ENCODE measurements around the gene FOXN3.

FOXN3 gene

DNA sequence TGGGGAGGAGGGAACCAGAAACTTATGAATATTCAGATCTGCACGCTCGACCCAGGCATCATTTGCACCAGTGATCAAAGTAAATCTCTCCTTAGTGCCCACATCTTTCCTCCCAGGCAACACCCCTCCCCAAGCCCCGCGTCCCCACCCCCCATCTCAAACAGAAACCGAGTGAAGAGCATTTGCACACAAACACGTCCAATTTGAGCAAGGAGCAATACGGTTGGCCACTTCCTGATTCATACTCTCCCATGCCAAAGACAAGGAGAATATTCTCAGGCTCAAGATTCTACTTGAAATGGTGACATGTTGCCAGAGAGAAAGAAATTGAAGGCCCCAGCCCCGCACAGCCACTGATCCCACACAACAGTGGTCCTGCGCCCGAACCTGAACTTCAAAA is 7.1 kb downstream of the FOXN3 start:
- in situ Hi-C loops (cut with MboI; ENCODE audit: low sequenced_read_pairs), result no loop called here

DNA sequence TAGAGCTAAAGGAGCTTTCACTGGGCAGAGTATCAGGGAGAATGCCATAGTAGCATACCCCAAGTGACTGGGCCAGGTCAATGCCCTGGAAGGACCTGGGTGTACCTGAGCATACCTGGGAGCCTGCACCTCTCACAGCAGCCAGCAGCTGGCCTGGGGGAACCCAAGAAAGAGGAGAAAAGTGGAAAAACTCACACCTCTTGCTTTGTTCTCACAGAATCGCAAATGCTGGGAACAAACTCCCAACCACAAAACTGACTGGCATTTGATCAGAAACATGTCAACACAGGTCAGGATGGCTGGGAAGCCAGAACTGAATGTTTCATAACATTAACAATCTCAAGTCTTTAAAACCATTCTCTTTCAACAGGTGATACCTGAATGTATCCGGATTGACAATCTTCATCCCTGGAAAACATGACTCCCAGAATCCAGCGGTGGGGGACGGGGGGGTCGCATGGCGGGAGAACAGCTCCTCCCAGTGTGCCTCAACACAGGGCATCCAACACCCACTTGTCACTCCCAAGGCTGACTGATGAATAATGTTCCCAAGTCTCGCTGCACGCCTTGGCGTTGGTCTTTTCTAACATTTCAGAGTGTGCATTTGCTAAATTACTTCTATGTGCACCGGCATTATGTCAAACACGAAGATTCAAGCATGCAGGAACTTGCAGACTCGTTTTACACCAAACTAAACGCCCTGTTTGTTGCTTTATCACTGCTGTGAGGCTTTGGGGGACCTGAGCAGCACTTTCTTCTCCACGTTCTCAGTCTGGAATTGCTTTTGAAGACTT is 7.9 kb downstream of the FOXN3 start:
- in situ Hi-C loops (cut with MboI; ENCODE audit: low sequenced_read_pairs), result no loop called here

DNA sequence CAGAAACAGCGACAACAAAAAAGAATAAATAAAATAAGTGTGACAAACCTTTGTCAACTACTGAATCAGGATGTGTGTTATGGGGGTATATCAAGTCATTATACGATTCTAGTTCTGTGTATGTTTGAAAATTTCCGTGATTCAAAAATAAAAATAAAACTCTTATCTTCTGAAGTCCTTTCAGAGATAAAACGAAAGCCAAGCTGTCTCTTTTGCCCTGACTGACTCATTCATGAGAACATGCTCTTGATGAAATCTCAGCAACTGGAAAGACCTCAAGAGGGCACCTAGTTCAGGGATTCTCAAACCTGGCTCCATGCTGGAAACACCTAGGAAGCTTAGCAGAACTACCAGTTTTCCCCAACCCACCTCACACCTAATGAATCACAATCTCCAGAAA is 9.2 kb downstream of the FOXN3 start:
- in situ Hi-C loops (cut with MboI; ENCODE audit: low sequenced_read_pairs), result no loop called here

DNA sequence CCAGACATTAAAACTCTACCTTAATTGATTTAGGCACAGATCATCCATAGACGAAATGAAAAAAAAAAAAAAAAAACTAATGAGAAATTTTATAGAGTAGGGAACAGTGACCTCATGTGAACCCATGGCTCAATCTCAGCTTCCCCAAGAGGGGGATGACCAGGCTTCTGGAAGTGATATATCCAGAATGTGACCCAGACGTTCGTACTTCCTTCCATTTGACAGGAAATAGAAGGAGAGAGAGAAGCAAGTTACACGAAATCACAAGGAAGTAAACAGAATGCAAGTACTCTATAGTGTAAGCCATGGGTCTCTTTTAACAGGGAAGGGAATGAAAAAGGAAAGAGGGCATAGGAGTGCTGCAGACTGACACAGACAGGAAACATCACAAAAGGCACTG is 10.1 kb downstream of the FOXN3 start:
- in situ Hi-C loops (cut with MboI; ENCODE audit: low sequenced_read_pairs), result no loop called here

DNA sequence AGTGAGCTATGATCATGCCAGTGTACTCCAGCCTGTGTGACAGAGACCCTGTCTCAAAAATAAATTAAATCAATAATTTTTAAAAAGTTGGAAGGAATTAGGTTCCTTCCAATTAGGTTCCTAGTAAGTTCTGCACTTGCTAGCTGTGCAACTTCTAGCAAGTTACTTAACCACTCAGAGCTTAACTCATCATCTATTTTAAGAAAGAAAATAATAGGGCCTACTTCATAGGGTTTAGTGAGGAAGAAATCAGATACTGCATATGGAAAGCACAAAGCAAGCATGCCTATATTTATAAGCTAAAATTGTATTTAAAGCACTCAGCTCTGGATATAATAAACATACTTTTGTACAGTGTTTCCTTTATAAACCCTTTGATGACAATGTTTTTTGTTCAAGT is 10.7 kb downstream of the FOXN3 start:
- in situ Hi-C loops (cut with MboI; ENCODE audit: low sequenced_read_pairs), result no loop called here

DNA sequence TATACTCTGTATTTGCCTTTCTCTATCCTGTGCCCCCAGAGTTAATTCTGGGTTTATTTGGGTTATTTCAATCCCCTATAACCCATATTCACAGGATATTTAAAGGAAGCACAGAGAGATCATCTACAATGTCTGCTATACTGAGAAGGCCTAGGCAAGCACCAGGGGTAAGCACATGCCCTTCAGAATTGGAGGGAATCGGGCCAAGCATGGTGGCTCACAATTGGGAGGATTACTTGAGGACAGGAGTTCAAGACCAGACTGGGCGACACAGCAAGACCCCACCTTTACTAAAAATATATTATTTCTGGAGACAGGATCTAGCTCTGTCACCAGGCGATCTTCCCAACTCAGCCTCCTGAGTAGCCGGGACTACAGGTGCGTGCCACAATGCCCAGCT is 11.3 kb downstream of the FOXN3 start:
- in situ Hi-C loops (cut with MboI; ENCODE audit: low sequenced_read_pairs), result no loop called here

DNA sequence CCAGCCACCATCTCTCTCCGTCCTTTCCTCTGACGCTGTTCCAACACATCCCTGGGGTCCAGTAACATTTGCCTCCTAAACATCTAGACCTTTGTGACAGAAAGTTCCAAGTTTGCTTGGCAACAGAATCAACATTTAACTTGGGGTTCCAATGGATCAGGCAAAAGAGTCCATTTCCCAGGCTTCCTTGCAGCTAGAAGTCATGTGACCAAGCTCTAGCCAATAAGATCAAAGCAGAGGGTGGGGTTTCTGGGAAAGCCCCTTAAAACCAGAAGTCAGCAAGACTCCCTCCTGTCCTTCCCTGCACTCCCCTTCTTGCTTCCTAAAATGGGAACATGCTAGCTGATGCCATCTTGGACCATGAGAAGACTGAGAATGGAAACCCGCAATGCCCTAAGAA is 14.7 kb downstream of the FOXN3 start:
- in situ Hi-C loops (cut with MboI; ENCODE audit: low sequenced_read_pairs), result no loop called here

DNA sequence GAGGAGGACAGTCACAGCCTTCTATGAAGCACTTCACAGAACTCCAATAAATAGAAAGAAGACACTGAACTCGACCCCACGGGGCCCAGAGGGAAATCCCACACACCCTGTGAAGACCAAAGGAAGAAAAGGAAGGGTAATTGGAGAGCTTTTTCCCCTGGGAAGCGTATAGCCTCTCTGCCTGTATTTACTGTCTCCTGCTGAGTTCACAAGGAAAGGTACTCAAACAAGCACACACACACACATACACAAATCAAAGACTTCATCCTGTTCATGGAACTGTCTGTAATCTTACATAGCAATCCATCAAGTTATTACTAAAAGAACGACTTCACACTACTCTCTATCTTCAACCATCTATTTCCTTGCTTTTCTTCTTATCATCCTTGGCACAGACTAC is 15.3 kb downstream of the FOXN3 start:
- in situ Hi-C loops (cut with MboI; ENCODE audit: low sequenced_read_pairs), result no loop called here

DNA sequence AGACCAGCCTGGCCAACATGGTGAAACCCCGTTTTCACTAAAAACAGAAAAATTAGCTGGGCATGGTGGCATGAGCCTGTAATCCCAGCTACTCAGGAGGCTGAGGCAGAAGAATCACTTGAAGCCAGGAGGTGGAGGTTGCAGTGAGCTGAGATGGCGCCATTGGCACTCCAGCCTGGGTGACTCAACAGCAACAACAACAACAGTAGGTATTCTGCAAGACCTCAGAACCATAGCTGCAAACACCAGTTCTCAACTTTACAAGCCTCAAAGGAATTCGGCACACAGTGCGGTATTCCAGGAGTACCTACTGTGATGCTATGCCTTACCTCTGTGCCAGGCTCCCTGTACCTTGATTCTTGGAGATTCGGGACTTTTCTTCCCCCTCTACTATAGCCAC is 15.8 kb downstream of the FOXN3 start:
- in situ Hi-C loops (cut with MboI; ENCODE audit: low sequenced_read_pairs), result no loop called here

DNA sequence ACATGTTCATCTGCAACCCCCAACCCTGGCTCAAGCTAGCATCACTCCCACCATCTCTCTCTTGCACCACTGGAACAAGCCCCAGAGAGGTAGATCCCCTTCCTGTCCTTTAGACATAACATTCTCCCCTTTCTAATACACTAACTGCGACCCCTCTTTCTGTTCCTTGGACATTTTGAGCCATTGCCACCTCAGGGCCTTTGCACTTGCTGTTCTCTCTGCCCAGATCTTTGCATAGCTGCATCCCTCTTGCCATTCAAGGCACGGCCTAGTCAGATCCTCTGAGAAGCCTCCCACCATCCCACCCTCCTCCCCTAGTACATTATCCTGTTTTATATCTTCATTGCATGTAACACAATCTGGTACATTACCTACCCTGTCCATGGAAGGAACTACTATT is 16.5 kb downstream of the FOXN3 start:
- in situ Hi-C loops (cut with MboI; ENCODE audit: low sequenced_read_pairs), result no loop called here

DNA sequence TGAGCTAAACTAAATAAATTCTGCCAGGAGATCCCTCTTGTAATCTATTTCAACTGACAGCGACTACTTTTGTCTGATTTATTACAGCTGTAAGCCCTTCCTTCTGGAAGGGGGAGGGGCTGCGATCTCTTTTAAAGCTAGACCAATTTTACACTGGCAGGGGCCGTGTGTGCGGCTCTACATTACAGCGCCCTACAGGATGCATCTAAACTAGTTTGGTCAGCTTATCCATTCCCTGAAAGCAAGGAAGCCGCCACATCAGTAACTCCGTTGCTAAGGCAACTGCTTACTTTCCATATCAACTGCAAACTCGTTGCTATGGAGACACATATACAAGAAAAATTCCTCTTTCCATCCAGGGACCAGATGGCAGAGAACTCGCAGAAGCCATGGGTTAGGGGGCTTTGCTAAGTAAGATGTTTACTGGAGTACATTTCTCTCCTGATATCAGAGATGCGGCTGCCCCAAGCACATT is 17.4 kb downstream of the FOXN3 start:
- in situ Hi-C loops (cut with MboI; ENCODE audit: low sequenced_read_pairs), result no loop called here

DNA sequence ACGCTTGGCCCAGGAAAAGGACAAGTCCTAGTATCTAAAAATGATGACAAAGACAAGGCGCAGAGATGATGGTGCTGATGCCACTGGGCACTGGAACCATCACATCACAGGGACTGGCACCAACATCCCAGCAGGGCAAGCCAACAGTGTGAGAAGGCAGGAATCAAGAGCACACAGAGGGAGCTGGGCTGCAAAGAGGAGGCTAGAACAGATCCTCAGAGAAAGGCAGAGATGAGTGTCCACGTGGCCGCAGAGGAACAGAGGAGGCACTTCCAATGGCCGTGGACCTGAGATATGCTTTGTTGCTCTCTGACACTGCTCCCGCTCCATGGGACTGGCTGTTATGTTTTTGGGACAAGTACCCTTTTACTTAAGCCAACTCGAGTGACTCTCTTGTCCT is 17.9 kb downstream of the FOXN3 start:
- in situ Hi-C loops (cut with MboI; ENCODE audit: low sequenced_read_pairs), result no loop called here

DNA sequence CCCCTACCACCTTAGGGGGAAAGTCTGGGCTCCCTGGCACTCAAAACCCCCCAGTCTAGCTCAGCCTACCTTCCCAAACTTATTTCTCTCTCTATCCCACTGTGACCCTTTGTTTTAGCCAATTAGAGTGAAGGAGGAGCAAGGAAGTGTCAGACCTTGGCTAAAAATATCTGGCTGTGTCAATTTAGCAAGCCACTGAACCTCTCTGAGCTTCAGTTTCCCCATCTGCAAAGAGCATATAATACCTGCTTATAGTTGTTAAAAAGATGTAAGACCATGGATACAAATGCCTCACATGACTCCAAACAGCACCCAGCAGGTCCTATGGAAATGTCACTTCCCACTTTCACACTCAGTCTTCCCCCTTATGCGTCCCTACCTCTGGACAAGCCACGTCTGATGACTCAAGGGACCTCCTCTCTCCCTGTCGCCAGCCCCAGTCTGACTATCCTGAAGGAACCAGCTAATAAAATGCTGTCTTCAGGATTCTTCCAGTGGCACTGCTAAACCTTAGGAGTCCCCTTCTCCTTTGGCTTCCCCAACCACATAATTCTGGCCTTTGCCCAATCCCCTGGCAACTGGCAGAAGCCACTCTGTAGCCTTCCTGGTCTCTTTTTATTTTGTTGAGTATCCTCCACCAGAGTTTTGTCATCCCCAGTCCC is 19.3 kb downstream of the FOXN3 start:
- in situ Hi-C loops (cut with MboI; ENCODE audit: low sequenced_read_pairs), result no loop called here

DNA sequence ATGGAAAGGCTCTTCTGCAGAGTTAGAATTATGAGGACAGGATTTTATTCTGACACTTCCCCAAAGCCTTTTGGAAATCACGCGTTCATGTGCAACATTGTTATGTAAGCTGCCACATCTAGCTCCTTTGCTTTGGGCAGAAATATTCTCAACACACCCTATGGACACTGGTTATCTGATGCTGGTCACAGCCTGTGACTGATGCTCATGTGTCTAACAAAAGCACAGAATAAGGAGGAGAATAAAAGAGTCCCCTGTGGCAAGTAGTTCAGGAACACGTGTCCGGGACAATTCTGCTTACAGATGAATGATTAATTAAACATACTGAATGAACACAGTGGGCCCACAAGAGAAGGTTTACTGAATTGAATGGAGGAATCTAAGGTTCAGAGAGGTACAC is 22.1 kb downstream of the FOXN3 start:
- in situ Hi-C loops (cut with MboI; ENCODE audit: low sequenced_read_pairs), result no loop called here

DNA sequence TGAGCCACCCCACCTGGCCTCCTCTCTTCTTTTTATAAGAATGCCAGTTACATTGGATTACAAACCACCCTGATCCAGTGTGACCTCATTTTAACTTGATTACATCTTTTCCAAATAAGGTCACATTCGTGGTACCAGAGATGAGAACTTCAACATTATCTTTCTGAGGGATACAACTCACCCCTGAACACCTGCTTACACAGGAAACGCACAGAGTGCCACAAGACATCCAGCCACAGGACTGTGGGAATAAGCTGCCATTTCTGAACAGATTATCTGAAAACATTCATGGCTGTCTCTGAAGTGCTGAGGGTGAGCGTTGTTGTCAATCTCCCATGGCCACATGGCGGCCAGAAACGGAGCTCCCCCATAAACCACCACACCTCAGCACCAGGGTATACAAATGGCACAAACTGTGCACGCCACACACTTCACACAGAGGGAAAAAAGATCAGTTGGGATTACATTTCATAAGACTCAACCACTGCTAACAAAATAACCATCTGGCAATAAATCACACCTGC is 23.7 kb downstream of the FOXN3 start:
- in situ Hi-C loops (cut with MboI; ENCODE audit: low sequenced_read_pairs), result no loop called here

DNA sequence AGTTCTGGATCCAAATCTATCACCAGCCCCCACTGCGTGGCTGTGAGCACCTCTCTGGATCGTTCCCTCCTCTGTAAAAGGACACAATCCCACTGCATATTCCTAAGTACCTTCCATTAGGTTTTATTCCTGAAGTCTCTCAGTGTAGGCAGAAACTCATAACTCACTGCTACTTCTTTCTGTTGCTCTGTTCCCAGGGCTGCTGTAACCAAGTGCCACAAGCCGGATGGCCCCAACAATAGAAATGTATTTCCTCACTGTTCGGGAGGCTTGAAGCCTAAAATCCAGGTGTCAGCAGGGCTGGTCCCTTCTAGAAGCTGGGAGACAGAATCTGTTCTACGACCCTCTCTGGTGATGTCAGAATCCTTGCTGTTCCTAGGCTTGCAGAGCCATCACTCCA is 24.9 kb downstream of the FOXN3 start:
- in situ Hi-C loops (cut with MboI; ENCODE audit: low sequenced_read_pairs), result no loop called here

DNA sequence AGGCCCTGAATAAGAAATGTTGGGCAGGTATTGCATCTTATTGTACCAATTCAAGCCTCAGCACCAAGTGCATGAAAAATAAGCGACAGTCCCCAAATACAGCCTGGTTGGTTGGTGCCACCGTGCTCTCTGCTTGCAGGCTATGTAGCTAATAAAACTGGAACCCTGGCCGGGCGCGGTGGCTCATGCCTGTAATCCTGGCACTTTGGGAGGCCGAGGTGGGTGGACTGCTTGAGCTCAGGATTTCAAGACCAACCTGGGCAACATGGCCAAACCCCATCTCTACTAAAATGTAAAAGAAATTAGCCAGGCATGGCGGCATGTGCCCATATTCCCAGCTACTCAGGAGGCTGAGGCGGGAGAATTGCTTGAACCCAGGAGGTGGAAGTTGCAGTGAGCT is 25.5 kb downstream of the FOXN3 start:
- in situ Hi-C loops (cut with MboI; ENCODE audit: low sequenced_read_pairs), result no loop called here

DNA sequence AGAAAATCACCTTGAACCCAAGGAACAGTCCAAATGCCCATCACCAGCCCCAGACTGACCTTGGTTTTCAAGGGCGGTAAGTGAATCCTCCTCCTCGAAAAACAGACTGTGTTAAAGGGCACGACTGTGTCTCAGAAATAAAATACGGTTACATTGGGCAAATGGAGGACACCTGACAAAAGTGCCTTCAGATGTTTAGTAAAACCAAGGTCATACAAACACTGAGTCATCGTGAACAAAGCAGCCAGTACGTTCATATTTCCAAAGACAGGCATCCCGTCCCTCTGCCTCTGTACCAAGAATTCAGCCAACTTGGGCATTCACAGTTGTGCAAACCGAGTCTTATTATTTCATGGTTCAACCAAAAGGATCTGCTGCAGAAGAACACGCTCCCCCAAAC is 25.9 kb downstream of the FOXN3 start:
- in situ Hi-C loops (cut with MboI; ENCODE audit: low sequenced_read_pairs), result no loop called here

DNA sequence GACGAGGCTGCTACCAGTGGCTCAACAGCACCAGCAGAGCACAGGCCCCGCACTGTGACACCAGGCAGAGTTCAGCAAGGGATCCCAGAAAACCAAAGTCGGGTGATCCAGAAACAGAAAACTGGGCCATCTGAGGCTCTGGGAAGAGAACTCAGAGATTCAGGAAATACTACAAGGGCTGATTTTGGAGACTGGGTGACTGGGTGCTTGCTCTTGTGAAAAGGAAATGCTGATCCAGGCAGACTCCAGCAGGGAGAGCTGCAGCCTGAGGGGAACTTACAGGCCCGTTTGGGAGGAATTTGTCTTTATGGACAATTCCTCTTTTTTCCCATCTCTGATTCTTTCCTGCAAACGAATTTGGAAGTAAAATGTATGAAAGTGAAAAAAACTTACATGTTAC is 28.2 kb downstream of the FOXN3 start:
- in situ Hi-C loops (cut with MboI; ENCODE audit: low sequenced_read_pairs), result no loop called here

DNA sequence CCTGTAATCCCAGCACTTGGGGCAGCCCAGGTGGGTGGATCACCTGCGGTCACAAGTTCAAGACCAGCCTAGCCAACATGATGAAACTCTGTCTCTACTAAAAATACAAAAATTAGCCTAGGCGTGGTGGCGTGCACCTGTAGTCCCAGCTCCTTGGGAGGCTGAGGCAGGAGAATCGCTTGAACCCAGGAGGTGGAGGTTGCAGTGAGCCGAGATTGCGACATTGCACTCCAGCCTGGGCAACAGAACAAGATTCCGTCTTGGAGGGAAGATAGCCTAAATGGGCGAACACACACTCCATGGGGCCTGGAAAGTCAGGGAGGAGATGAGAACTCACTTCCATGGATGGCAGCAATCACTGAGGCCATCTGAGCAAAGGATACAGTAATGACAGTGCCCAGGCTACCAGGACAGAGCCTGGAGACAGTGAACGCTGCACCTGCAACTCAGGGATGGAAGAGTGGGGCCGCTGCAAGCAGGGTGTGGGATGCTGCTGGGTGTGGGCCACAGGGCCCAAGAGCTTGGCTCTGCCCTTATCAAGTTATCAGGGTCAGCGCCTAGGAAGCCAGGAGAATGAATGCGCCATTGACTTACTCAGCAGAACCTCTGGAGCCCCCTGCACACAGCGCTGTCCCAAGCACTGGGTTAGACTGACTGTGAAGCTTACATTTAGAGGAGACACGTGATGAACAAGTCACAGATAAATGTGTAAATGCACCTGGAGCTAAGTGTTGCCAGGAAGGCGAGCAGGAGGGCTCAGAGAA is 28.9 kb downstream of the FOXN3 start:
- in situ Hi-C loops (cut with MboI; ENCODE audit: low sequenced_read_pairs), result no loop called here

DNA sequence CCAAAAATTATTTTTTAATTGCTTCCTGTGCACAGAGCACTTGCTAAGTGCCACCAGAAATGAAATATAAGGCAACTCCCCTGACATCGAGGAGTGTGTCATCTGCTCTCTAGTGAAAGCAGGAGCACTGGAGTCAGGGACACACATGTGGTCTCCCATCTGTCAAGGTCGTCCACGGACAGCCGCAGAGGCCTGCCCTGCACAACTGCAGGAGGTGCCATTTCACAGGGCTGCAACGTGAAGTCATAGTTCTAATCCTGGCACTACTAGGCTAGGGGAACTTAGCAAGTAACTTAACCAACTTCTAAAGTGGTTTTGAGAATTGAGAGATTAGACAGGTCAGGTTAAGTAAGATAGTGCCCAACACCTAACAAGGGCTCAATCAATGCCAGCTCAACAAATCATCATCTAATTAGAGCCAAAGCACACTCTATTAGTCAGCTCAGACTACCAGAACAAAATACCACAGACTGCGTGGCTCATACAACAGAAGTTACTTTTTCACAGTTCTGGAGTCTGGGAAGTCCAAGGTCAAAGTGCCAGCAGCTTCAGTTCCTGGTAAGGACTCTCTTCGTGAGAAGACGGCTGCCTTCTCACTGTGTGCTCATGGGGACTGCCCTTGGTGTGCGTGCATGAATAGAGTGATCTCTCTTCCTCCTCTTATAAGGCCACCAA is 30.7 kb downstream of the FOXN3 start:
- in situ Hi-C loops (cut with MboI; ENCODE audit: low sequenced_read_pairs), result no loop called here

Data from hTERT RPE-1 (cell line).